Hepatocyte (in vitro differentiated cells): ENCODE data around the gene HDAC11. TPM values are rescaled to one million over a fixed set of nuclear protein-coding genes. Genes with fewer than 3 reads are reported as not detected.

Experiments
- DNase-seq: peaks from one replicate; pipeline ENCODE4 v3.0.0-alpha.2; 2016; ENCODE audit warnings: low spot score
- H2AFZ ChIP-seq: fragments of 200-600 bp; sonication (generic); 2 replicates; pipeline ENCODE4 v1.6.0; 2016; ENCODE audit warnings: antibody characterized with exemption, mild to moderate bottlenecking
- H3K27ac ChIP-seq: fragments of 200-600 bp; sonication (generic); 2 replicates; pipeline ENCODE4 v1.5.1; 2016; ENCODE audit warnings: mild to moderate bottlenecking
- H3K27me3 ChIP-seq: fragments of 200-600 bp; sonication (generic); 2 replicates; pipeline ENCODE4 v1.6.1; 2016
- H3K36me3 ChIP-seq: fragments of 200-600 bp; sonication (generic); replicated peaks from 2 replicates; pipeline ENCODE4 v1.5.1; 2016; ENCODE audit warnings: low read depth; ENCODE audit not compliant: insufficient read depth
- H3K4me1 ChIP-seq: fragments of 200-600 bp; sonication (generic); 2 replicates; pipeline ENCODE4 v1.5.1; 2016; ENCODE audit warnings: mild to moderate bottlenecking, moderate library complexity; ENCODE audit not compliant: insufficient read depth
- H3K4me2 ChIP-seq: fragments of 200-600 bp; sonication (generic); 2 replicates; pipeline ENCODE4 v1.6.0; 2016
- H3K4me3 ChIP-seq: fragments of 200-600 bp; sonication (generic); 2 replicates; pipeline ENCODE4 v1.5.1; 2016; ENCODE audit warnings: mild to moderate bottlenecking
- H3K79me2 ChIP-seq: fragments of 200-600 bp; sonication (generic); 2 replicates; pipeline ENCODE4 v1.6.0; 2017; ENCODE audit warnings: mild to moderate bottlenecking
- H3K9me2 ChIP-seq: fragments of 200-600 bp; sonication (generic); replicated peaks from 2 replicates; pipeline ENCODE4 v1.6.0; 2017; ENCODE audit warnings: mild to moderate bottlenecking; ENCODE audit not compliant: insufficient read depth
- H3K9me3 ChIP-seq: fragments of 200-600 bp; sonication (generic); 2 replicates; pipeline ENCODE4 v1.5.1; 2016; ENCODE audit warnings: low read depth, mild to moderate bottlenecking
- H4K20me1 ChIP-seq: fragments of 200-600 bp; sonication (generic); 2 replicates; pipeline ENCODE4 v1.6.0; 2016; ENCODE audit warnings: mild to moderate bottlenecking; ENCODE audit not compliant: insufficient read depth, poor library complexity, severe bottlenecking
- EZH2 ChIP-seq: fragments of 200-600 bp; sonication (generic); IDR thresholded peaks from 2 replicates; pipeline ENCODE4 v1.6.1; 2016; ENCODE audit warnings: antibody characterized with exemption, mild to moderate bottlenecking, borderline replicate concordance
- EZH2phosphoT487 ChIP-seq: fragments of 200-600 bp; sonication (generic); IDR thresholded peaks from one replicate; pipeline ENCODE4 v1.6.1; 2018; ENCODE audit warnings: antibody characterized with exemption, mild to moderate bottlenecking, low read depth, moderate library complexity; ENCODE audit not compliant: unreplicated experiment, severe bottlenecking
- WGBS: methylation state at CpG from one replicate; pipeline ENCODE4 v1.1.6; 2016; ENCODE audit warnings: low lambda C conversion rate; ENCODE audit errors: missing lambda C conversion rate; 5-methylcytosine and 5-hydroxymethylcytosine counted together
- polyA plus RNA-seq: library from polyadenylated mRNA; unstranded; fragments of >200 nt; fragmentation: Nextera tagmentation; extraction: Ambion mirVana; gene quantifications from 2 replicates; pipeline ENCODE4 v1.2.1, GENCODE V29; 2016
- total RNA-seq: library from RNA; depleted of rRNA; stranded (reverse); fragments of >200 nt; gene quantifications from 2 replicates; pipeline ENCODE4 v1.2.3, GENCODE V29; 2014
- TF ChIP-seq, protein P1 (sequence below): fragments of 200-600 bp; sonication (generic); IDR thresholded peaks from 2 replicates; pipeline ENCODE4 v1.5.1; 2016; ENCODE audit warnings: antibody characterized with exemption, mild to moderate bottlenecking; ENCODE audit not compliant: poor library complexity

HDAC11 gene
- total and polyA plus RNA-seq, 2 experiments from 2014 or later, result 8.4 to 12.3 TPM

DNA sequence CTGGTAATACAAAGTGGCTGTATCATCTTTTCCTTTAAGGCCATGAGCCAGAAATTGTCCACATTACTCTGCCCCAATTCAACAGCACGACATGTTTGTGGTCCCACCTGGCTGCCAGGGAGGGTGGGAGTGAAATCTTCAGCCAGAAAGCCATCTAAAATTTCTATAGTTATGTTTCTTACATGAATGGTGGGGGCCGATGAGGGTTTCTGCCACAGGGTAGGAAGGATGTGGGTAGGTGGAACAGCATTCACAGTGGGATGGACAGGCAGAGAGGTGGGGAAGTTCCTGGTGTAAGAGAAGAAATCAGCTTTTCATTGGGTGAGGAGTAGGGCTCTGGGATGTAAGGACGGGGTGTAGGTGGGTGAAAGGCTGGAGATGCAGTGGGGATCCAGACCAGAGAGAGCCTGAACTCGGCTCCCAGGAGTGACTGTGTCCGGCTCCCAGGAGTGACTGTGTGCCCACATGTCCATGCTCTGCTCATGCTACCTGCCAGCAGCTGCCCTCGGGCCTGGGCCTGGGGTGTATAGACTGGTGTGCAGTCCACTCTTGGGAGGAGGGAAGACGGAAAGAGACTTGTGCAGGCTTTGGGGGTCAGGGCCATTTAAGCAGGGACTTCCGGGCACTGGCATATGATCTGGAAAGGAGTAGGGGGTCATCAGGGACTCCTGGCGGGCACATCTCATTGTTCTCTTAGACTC, 65.0 kb downstream of the HDAC11 start:
- H2AFZ ChIP-seq, result no peak overlapping the region
- H3K4me1 ChIP-seq, result peaks cover 14% of the 10 kb centered on the region
- no peaks in the 10 kb centered on the region for H3K9me3 ChIP-seq
- no peak overlapping the region for H3K27ac ChIP-seq
- no peaks in the 10 kb centered on the region for H3K27me3 ChIP-seq
- no peaks in the 10 kb centered on the region for H3K36me3 ChIP-seq
- H3K4me2 ChIP-seq, result no peak overlapping the region
- no peak overlapping the region for H3K4me3 ChIP-seq
- WGBS, result 85% methylated on average over 9 of the region's 9 CpGs
- no peak for DNase-seq
- TF ChIP-seq EZH2, result no peak
- TF ChIP-seq, protein P1, sequence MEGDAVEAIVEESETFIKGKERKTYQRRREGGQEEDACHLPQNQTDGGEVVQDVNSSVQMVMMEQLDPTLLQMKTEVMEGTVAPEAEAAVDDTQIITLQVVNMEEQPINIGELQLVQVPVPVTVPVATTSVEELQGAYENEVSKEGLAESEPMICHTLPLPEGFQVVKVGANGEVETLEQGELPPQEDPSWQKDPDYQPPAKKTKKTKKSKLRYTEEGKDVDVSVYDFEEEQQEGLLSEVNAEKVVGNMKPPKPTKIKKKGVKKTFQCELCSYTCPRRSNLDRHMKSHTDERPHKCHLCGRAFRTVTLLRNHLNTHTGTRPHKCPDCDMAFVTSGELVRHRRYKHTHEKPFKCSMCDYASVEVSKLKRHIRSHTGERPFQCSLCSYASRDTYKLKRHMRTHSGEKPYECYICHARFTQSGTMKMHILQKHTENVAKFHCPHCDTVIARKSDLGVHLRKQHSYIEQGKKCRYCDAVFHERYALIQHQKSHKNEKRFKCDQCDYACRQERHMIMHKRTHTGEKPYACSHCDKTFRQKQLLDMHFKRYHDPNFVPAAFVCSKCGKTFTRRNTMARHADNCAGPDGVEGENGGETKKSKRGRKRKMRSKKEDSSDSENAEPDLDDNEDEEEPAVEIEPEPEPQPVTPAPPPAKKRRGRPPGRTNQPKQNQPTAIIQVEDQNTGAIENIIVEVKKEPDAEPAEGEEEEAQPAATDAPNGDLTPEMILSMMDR, result no peak
- no peak for TF ChIP-seq EZH2phosphoT487
- H3K79me2 ChIP-seq, result no peaks in the 10 kb centered on the region
- H3K9me2 ChIP-seq, result no peaks in the 10 kb centered on the region
- no peaks in the 10 kb centered on the region for H4K20me1 ChIP-seq

DNA sequence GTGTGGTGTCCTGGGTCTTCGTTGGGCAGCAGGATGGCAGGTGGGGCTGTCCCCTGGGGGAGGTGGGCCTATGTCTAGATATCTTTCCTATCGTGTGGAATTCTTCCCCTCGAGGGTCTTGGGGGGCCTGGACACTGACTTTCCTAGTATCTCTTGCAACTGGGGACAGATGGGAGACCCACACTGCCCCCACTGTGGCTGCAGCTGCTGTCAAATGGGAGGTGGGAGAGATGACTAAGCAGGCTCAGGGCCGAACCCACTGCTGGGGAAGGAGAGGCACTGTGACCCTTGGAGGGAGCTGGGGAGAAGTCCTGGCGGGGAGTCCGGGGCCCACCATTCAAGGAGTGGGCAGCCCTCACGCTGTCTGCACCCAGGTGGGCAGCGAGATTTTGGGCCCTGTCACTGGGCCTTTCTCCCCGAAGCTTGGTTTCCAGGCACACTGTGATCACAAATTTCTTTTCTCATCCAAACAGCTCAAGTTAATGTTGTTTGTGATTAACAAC, 65.9 kb downstream of the HDAC11 start:
- H3K9me3 ChIP-seq, result no peaks in the 10 kb centered on the region
- H4K20me1 ChIP-seq, result no peaks in the 10 kb centered on the region
- H3K4me1 ChIP-seq, result peaks cover 14% of the 10 kb centered on the region
- no peaks in the 10 kb centered on the region for H3K36me3 ChIP-seq
- TF ChIP-seq, protein P1, result no peak
- TF ChIP-seq EZH2, result no peak
- TF ChIP-seq EZH2phosphoT487, result no peak
- H3K79me2 ChIP-seq, result no peaks in the 10 kb centered on the region
- DNase-seq, result no peak
- no peak overlapping the region for H3K4me3 ChIP-seq
- peak overlapping the region; percentile 74 for H3K27ac ChIP-seq
- no peak overlapping the region for H3K4me2 ChIP-seq
- WGBS, result 83% methylated on average over 8 of the region's 9 CpGs
- no peak overlapping the region for H2AFZ ChIP-seq
- H3K27me3 ChIP-seq, result no peaks in the 10 kb centered on the region
- no peaks in the 10 kb centered on the region for H3K9me2 ChIP-seq

DNA sequence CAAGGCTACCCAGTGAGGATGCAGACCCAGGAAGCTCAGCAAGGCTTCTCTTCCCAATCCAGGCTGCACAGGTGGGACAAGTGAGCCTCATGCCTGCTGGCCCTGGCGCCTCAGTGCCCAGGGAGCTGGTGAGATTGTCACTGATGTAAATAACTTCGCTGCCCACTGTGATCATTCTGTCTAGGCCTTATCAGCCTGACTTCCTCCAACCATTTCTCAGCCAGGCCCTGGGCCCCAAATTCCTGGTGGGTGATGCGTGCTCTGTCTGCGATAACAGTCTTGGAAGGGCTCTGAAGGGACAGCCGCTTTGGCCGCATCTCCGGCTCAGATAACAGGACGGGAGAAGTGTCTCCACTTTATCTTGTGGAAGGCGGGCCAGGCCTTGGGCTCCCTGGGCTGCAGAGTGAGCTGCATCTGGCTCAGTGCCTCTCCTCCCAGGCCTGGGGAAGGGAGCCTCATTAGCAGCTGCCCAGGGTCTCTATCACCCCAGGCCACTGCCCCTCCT, 66.6 kb downstream of the HDAC11 start:
- peak; percentile 60 for DNase-seq
- Histone ChIP-seq H3K4me2 (peak overlapping the region; percentile 0), H3K79me2 (no peaks in the 10 kb centered on the region), H3K4me1 (peaks cover 14% of the 10 kb centered on the region), H3K4me3 (no peak overlapping the region), H3K36me3 (no peaks in the 10 kb centered on the region), H3K9me3 (no peaks in the 10 kb centered on the region), H3K27me3 (no peaks in the 10 kb centered on the region), H4K20me1 (no peaks in the 10 kb centered on the region), H3K9me2 (no peaks in the 10 kb centered on the region), H2AFZ (no peak overlapping the region), H3K27ac (peak overlapping the region; percentile 74)
- WGBS, result 49% methylated on average over 9 of the region's 9 CpGs
- TF ChIP-seq, protein P1, result no peak
- TF ChIP-seq EZH2 (no peak), EZH2phosphoT487 (no peak)
